A549 (cell line): ENCODE measurements around the gene ZBTB39. TPM values are rescaled to one million over a fixed set of nuclear protein-coding genes. Genes with fewer than 3 reads are reported as not detected.

Source experiments
- ATAC-seq, 2 experiments: fragments of 200-7000 bp in 1 of 2; fragments of >200 bp in 1 of 2; cut with Nextera tagmentation in 1 of 2; cut with Tn5 transposase in 1 of 2; 3 replicates each; pipeline versions ENCODE4 v1.8.0 to v1.9.1; 2018 to 2020; ENCODE audit warnings: mild to moderate bottlenecking in 1 of 2, moderate library complexity in 1 of 2
- CTCF ChIA-PET: fragments of 300-600 bp; sonication (Branson Sonifier 250); formaldehyde crosslinking; extraction: SDS; loops from one replicate; lab custom pipeline; 2021; ENCODE audit warnings: antibody characterized with exemption, inconsistent platforms; lab: Yijun Ruan, JAX
- POLR2A ChIA-PET: fragments of 350-600 bp; formaldehyde crosslinking; extraction: SDS; loops from one replicate; lab custom pipeline; 2021; ENCODE audit warnings: antibody characterized with exemption, inconsistent platforms; lab: Yijun Ruan, JAX
- DNase-seq, 2 experiments: peaks; one replicate each; pipeline versions ENCODE4 v3.0.0 to v3.0.0-alpha.2; 2011 to 2016; ENCODE audit warnings: low read depth in 1 of 2, low spot score in 1 of 2
- FAIRE-seq: peaks from 2 replicates; lab custom pipeline; 2011; peaks lifted over from hg19 to GRCh38; lab: Jason Lieb, UNC
- H3K27ac ChIP-seq, 2 experiments: fragments of >200 bp; sonication (Bioruptor Twin); formaldehyde crosslinking; 3 replicates each; pipeline ENCODE4 v1.5.1; 2016 to 2017
- H3K4me1 ChIP-seq: fragments of >200 bp; sonication (Bioruptor Twin); formaldehyde crosslinking; 3 replicates; pipeline ENCODE4 v1.6.1; 2016
- H3K4me2 ChIP-seq: fragments of >200 bp; sonication (Bioruptor Twin); formaldehyde crosslinking; 3 replicates; pipeline ENCODE4 v1.6.1; 2016
- H3K4me3 ChIP-seq: fragments of >200 bp; sonication (Bioruptor Twin); formaldehyde crosslinking; 3 replicates; pipeline ENCODE4 v1.5.1; 2016
- H3K9me3 ChIP-seq: fragments of >200 bp; sonication (Bioruptor Twin); formaldehyde crosslinking; 3 replicates; pipeline ENCODE4 v1.6.1; 2016
- ATOH8 ChIP-seq: fragments of 250-450 bp; sonication (Bioruptor Pico); IDR thresholded peaks from 2 replicates; pipeline ENCODE4 v1.5.0; 2020; ENCODE audit warnings: low read depth, mild to moderate bottlenecking, moderate library complexity
- BCL3 ChIP-seq: fragments of >200 bp; sonication (Bioruptor Twin); formaldehyde crosslinking; IDR thresholded peaks from 3 replicates; pipeline ENCODE4 v1.6.1; 2016
- CBX8 ChIP-seq: fragments of 200-600 bp; sonication (generic); IDR thresholded peaks from 2 replicates; pipeline ENCODE4 v1.6.1; 2016
- CHD2 ChIP-seq: fragments of 150-350 bp; IDR thresholded peaks from 2 replicates; pipeline ENCODE4 v1.6.1; 2014; ENCODE audit warnings: low read length; ENCODE audit not compliant: partially characterized antibody
- CHD4 ChIP-seq: fragments of 200-600 bp; sonication (generic); IDR thresholded peaks from 2 replicates; pipeline ENCODE4 v1.6.1; 2016; ENCODE audit warnings: antibody characterized with exemption, mild to moderate bottlenecking, borderline replicate concordance
- CTCF ChIP-seq: fragments of >200 bp; sonication (Bioruptor Twin); formaldehyde crosslinking; IDR thresholded peaks from 3 replicates; pipeline ENCODE4 v1.5.1; 2016
- EHMT2 ChIP-seq: fragments of 200-600 bp; sonication (generic); IDR thresholded peaks from 2 replicates; pipeline ENCODE4 v1.6.1; 2016; ENCODE audit warnings: antibody characterized with exemption, low read depth, mild to moderate bottlenecking, moderate library complexity
- EP300 ChIP-seq, 2 experiments: fragments of >200 bp; sonication (Bioruptor Twin); formaldehyde crosslinking; IDR thresholded peaks; 2 replicates in 1 of 2; 3 replicates in 1 of 2; pipeline ENCODE4 v1.6.1; 2016 to 2017
- ESRRA ChIP-seq: fragments of 150-350 bp; IDR thresholded peaks from 2 replicates; pipeline ENCODE4 v1.6.1; 2014; ENCODE audit warnings: mild to moderate bottlenecking, low read length, borderline replicate concordance
- FOSB ChIP-seq: fragments of 250-450 bp; sonication (Bioruptor Pico); IDR thresholded peaks from 2 replicates; pipeline ENCODE4 v1.5.0; 2020; ENCODE audit warnings: mild to moderate bottlenecking, moderate library complexity
- FOSL2 ChIP-seq, 2 experiments: fragments of 450-650 bp in 1 of 2; fragments of >200 bp in 1 of 2; sonication (Bioruptor Twin) in 1 of 2; formaldehyde crosslinking; IDR thresholded peaks; 2 replicates each; pipeline versions ENCODE4 v1.5.0 to v1.6.1; 2016 to 2020; ENCODE audit warnings: mild to moderate bottlenecking in 1 of 2, moderate library complexity in 1 of 2
- FOXS1 ChIP-seq: fragments of 250-450 bp; sonication (Bioruptor Pico); IDR thresholded peaks from 2 replicates; pipeline ENCODE4 v1.5.0; 2020; ENCODE audit warnings: mild to moderate bottlenecking, moderate library complexity
- GATA3 ChIP-seq: IDR thresholded peaks from 2 replicates; pipeline ENCODE4 v1.6.1; 2012; ENCODE audit warnings: borderline replicate concordance
- HES2 ChIP-seq: fragments of >200 bp; sonication (Bioruptor Twin); formaldehyde crosslinking; IDR thresholded peaks from 2 replicates; pipeline ENCODE4 v1.6.1; 2016
- JUN ChIP-seq, 2 experiments: fragments of >200 bp; sonication (Bioruptor Twin); formaldehyde crosslinking; IDR thresholded peaks; 2 replicates in 1 of 2; 3 replicates in 1 of 2; pipeline ENCODE4 v1.6.1; 2016 to 2017
- MYC ChIP-seq: IDR thresholded peaks from 2 replicates; pipeline ENCODE4 v1.6.1; 2012; ENCODE audit warnings: mild to moderate bottlenecking, inconsistent platforms, low read length, improper control_type of control experiment, borderline replicate concordance
- NFE2L2 ChIP-seq: fragments of 150-350 bp; conservative IDR thresholded peaks from 2 replicates; pipeline ENCODE4 v1.6.1; 2014; ENCODE audit warnings: low read length
- NPAS2 ChIP-seq: fragments of 250-450 bp; sonication (Bioruptor Pico); IDR thresholded peaks from 2 replicates; pipeline ENCODE4 v1.8.0; 2022; ENCODE audit warnings: mild to moderate bottlenecking, moderate library complexity, borderline replicate concordance
- PHF8 ChIP-seq: fragments of 200-600 bp; sonication (generic); IDR thresholded peaks from 2 replicates; pipeline ENCODE4 v1.6.1; 2016; ENCODE audit warnings: low read depth, mild to moderate bottlenecking, antibody characterized with exemption, moderate library complexity, borderline replicate concordance
- RAD21 ChIP-seq, 2 experiments: fragments of >200 bp in 1 of 2; sonication (Bioruptor Twin) in 1 of 2; formaldehyde crosslinking in 1 of 2; IDR thresholded peaks in 1 of 2; conservative IDR thresholded peaks in 1 of 2; 2 replicates in 1 of 2; 3 replicates in 1 of 2; pipeline ENCODE4 v1.6.1; 2012 to 2018; ENCODE audit warnings: inconsistent platforms in 1 of 2
- RARB ChIP-seq: fragments of 250-450 bp; sonication (Bioruptor Pico); IDR thresholded peaks from 2 replicates; pipeline ENCODE4 v1.8.0; 2021; ENCODE audit warnings: mild to moderate bottlenecking, moderate library complexity
- RNF2 ChIP-seq: fragments of 200-600 bp; sonication (generic); IDR thresholded peaks from 2 replicates; pipeline ENCODE4 v1.6.1; 2016; ENCODE audit warnings: low read depth, mild to moderate bottlenecking, antibody characterized with exemption, moderate library complexity, borderline replicate concordance
- SMC3 ChIP-seq: fragments of >200 bp; sonication (Bioruptor Twin); formaldehyde crosslinking; IDR thresholded peaks from 3 replicates; pipeline ENCODE4 v1.6.1; 2018; ENCODE audit warnings: inconsistent platforms
- TP53 ChIP-seq: fragments of 250-450 bp; sonication (Bioruptor Pico); IDR thresholded peaks from 2 replicates; pipeline ENCODE4 v1.5.0; 2021; ENCODE audit warnings: mild to moderate bottlenecking, moderate library complexity
- ZFP36 ChIP-seq: fragments of 450-650 bp; IDR thresholded peaks from 2 replicates; pipeline ENCODE4 v1.6.1; 2014; ENCODE audit warnings: borderline replicate concordance; ENCODE audit not compliant: partially characterized antibody
- ZNF302 ChIP-seq: fragments of 250-450 bp; sonication (Bioruptor Pico); IDR thresholded peaks from 2 replicates; pipeline ENCODE4 v1.9.0; 2021; ENCODE audit warnings: inconsistent platforms, mild to moderate bottlenecking, moderate library complexity
- ZSCAN20 ChIP-seq: fragments of 250-450 bp; sonication (Bioruptor Pico); IDR thresholded peaks from 2 replicates; pipeline ENCODE4 v1.8.0; 2022; ENCODE audit warnings: mild to moderate bottlenecking, moderate library complexity
- WGBS: methylation state at CpG from one replicate; pipeline ENCODE4 v1.1.6; 2017; ENCODE audit errors: missing lambda C conversion rate; 5-methylcytosine and 5-hydroxymethylcytosine counted together
- polyA plus RNA-seq, 4 experiments: library from polyadenylated mRNA; depleted of rRNA in 3 of 4; stranded (reverse); fragments of >200 nt; fragmentation: RNase III in 1 of 4; extraction: RNeasy Plus Mini Kit Qiagen cat#74134 plus additional on column Dnase treatment in 1 of 4; gene quantifications; 2 replicates in 3 of 4; 3 replicates in 1 of 4; pipeline ENCODE4 v1.2.3, GENCODE V29; 2011 to 2017

The ZBTB39 gene
- polyA plus RNA-seq, 2 of the 4 experiments (the other 2 are of a cell fraction): 4.7 to 9.5 TPM

GRCh38 chr12:57001448-57001906 is 4.9 kb downstream of the ZBTB39 start:
- POLR2A ChIA-PET: interaction anchor here (0.5 kb wide), 1 partner anchor 146 kb away, joined by 3 read pairs; no protein-coding TSS in a partner anchor
- peak overlapping the region; percentile 24 for H3K4me2 ChIP-seq

GRCh38 chr12:57000393-57000792 is 6.0 kb downstream of the ZBTB39 start:
- 46% methylated on average over 1 of the region's 1 CpG for WGBS
- POLR2A ChIA-PET: no interaction called here

More at GRCh38 chr12:57001448-57001906, 4.9 kb downstream of the ZBTB39 start:
- H3K4me3 ChIP-seq: no peak overlapping the region
- WGBS: 33% methylated on average over 13 of the region's 13 CpGs
- H3K9me3 ChIP-seq: no peaks in the 10 kb centered on the region
- DNase-seq (peak; percentile 75 to 84), ATAC-seq (peak; percentile 40 to 82; a peak in 3 of 6 replicates), FAIRE-seq (no peak)
- CTCF ChIA-PET: interaction anchor here (0.6 to 10.1 kb wide), 37 partner anchors 9 to 363 kb away, joined by 3 to 161 read pairs (median 3); partner anchors contain the start of gene TAC3
- H3K27ac ChIP-seq: no peak overlapping the region
- H3K4me1 ChIP-seq: peaks cover 20% of the 10 kb centered on the region
- TF ChIP-seq CHD2 (no peak), CBX8 (no peak), CHD4 (no peak), FOXS1 (CRISPR knock-in tag) (no peak), ESRRA (no peak), GATA3 (no peak), FOSB (CRISPR knock-in tag) (no peak), RAD21 (conservative IDR thresholded peaks at IDR 0.05 in 1 of 2, IDR thresholded peaks at IDR 0.05 in 1 of 2) (peak; percentile 74 to 84), EHMT2 (no peak), NFE2L2 (no peak), MYC (no peak), CTCF (peak; percentile 79), HES2 (no peak), ZSCAN20 (CRISPR knock-in tag) (no peak), EP300 (IDR thresholded peaks at IDR 0.05) (no peak), ZFP36 (no peak), SMC3 (peak; percentile 71), JUN (IDR thresholded peaks at IDR 0.05) (no peak), RNF2 (no peak)

More at GRCh38 chr12:57000393-57000792, 6.0 kb downstream of the ZBTB39 start:
- no peak overlapping the region for H3K27ac ChIP-seq
- ATAC-seq: no peak
- TF ChIP-seq ZNF302 (CRISPR knock-in tag) (no peak), PHF8 (no peak), NPAS2 (no peak), TP53 (CRISPR knock-in tag) (no peak), FOSL2 (IDR thresholded peaks at IDR 0.05) (no peak), FOSL2 (CRISPR knock-in tag; IDR thresholded peaks at IDR 0.05) (no peak), CHD4 (no peak), RARB (CRISPR knock-in tag) (no peak), BCL3 (no peak), ATOH8 (CRISPR knock-in tag) (no peak)
- no peak for FAIRE-seq
- no peak for DNase-seq
- no peak overlapping the region for H3K4me2 ChIP-seq
- H3K9me3 ChIP-seq: no peaks in the 10 kb centered on the region
- CTCF ChIA-PET: interaction anchor here (1.0 to 10.1 kb wide), 8 partner anchors 8 to 242 kb away, joined by 3 to 119 read pairs (median 14); a partner anchor contains a TSS
- peaks cover 20% of the 10 kb centered on the region for H3K4me1 ChIP-seq
- no peak overlapping the region for H3K4me3 ChIP-seq
